Putamen (tissue), 1 donor: Measurements from ENCODE around the gene ANGPTL2.

ENCODE experiments used
- DNase-seq: peaks from one replicate; pipeline ENCODE4 v3.0.0-alpha.2; 2016; ENCODE audit warnings: low spot score

Gene ANGPTL2

DNA sequence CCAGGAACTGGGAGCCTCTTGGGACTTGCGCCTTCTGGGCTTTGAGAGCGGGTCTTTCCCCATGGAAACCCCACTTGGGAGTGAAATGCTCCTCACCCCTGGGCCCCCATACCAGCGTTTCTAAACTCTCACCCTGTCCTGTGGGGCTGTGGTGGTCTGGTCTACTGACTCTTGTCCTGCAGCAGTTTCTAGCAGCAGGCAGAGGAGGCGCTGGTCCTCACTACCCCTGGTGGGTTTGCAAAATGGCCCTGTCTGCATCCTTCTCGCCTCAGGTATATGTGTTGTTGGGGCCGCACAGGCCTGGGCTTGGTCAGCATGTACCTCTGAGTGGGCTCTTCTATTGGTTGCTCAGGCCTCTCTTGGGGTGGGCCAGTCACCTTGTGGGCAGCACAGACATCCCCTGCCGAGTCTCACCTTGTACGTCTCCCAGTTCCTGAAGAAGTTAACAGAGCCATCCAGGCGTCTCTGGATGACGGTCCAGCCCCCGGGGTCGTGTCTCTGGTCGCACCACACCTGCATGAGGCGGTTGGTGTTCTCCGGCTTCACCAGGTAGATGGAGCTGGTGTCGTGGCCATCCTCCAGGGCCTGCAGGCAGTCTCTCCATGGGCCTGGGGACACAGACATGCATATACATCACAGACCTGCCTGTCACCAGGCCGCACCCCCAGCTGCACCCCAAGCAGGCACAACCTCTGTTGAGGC is 29.0 kb downstream of the ANGPTL2 start:
- no peak for DNase-seq

DNA sequence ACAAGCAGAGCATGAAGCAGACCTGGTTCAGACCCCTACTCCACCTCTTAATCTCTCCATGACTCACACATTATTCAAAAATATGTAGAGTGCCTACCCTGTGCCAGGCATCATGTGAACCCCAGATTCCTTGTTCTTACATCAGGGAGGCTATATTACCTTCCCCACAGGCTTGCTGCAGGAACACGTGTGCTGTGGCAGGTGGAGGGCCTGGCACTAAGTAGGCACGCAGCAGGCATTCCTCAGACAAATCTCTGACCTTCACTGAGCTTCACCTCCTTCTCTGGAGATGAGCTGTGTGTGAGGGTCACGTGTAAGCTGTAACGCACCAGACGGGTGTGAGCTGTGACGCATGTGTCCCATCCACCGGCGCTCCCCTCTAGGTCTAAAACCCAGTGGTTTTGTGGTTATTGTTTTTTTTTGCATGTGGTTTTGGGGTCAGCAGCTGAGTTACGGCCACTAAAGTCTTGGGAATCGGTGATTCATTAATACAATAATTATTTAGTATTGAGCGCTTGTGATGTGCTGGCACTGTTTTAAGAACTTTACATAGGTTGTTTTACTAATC is 30.3 kb downstream of the ANGPTL2 start:
- DNase-seq: no peak

DNA sequence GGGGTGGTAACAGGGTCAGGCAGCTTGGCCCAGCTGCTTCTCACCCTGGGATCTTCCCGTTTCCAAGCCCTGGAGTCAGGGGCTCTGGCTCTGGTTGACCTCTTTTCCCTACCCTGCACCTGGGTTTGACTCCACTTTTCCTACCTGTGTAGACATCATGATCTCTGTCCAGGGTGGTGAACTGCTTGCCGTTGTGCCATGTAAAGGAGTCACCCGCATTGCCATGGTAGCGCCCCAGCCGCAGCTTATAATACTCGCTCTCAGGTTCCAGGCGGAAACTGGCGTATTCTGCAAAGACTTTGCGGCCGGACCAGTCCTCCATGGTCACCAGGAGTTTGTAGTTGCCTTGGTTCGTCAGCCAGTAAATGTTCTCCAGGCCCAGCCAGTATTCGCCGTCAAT is 30.9 kb downstream of the ANGPTL2 start:
- DNase-seq: no peak

DNA sequence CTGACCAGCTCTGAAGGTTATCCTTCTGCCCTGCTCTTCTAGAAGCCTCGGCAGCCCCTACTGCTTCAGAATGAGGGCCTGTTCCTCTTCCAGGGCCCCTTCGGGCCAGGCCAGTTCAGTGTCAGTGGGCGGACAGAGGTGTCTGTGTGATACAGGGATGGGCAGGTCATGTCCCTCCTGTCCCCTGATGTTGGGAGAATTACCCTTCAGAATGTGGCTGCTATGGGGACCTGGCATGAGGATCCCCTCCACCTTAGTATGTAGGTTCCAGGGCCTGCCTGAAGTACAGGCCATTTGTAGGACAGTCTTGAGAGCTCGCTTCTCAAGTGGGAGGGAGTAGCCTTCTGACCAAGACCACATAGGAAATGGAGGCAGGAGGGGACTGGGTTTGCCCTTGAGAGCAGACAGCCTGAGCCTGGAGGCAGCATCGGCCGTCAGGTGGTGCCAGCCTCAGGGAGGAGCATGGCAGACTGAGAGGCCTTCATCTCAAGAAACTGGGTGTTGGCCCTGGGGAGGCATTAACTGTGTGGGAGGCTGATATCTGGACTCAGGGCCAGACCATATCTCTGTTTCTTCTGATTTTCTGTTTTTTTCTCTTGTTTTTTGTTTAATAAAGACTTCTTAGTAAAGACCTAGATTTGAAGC is 32.0 kb downstream of the ANGPTL2 start:
- no peak for DNase-seq

DNA sequence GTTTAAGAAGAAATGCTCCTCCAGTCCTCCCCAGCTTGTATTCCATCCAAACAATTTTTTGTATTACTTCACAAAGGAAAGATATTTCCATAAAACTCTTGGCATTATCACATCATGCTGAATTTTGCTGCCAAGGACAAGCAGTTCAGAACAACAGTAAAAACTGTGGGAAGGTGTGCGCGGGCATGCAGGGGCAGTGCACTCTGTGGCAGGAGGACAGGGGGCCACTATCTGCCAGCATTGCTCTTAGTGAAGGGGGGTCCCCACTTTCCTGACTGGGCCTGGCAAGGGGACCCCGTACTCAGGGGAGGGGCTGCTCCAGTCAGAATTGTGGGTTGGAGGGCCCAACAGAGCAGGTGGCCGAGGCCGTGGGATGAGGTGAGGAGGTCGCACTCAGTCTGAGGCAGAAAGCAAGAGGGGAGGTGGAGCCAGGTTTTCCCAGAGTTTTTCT is 32.8 kb downstream of the ANGPTL2 start:
- no peak for DNase-seq

DNA sequence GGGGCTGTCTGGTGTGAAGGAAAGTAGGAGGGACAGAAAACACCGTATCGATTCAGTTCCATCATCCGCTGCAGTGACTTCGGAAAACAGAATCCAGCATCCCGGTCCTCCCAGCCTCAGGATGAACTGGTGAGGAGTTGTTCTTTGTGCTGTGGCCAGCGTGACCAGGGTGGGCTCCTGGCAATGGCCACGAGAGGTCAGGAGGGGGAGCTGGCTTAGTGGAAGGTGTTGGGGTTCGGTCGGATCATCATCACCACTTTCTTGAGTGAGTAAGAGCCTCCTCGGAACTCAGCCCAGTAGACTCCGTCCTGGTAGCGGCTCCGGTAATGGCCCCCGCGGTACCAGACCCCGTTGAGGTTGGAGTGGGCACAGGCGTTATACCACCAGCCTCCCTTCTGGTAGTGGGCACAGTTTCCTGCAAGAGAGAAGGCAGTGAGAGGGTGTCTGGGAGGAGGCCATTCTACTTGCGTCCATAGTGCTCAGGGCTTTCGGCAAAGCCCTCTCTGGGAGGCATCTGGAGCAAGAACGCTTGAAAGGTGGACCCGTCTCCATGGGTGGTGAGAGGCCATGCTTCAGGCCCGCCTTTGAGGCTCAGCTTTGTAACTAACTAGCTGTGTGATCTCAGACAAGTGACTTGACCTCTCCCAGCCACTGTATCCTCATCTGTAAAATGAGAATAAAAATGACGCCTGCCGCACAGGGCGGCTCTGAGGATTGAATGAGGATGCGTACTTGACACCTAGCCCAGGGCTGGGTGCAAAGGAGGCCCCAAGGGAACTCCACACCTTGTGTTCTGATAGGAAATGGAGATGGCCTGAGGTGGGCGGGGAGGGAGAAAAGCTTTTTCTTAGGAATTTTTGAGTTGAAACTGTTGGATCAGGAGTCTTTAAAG is 33.5 kb downstream of the ANGPTL2 start:
- no peak for DNase-seq

DNA sequence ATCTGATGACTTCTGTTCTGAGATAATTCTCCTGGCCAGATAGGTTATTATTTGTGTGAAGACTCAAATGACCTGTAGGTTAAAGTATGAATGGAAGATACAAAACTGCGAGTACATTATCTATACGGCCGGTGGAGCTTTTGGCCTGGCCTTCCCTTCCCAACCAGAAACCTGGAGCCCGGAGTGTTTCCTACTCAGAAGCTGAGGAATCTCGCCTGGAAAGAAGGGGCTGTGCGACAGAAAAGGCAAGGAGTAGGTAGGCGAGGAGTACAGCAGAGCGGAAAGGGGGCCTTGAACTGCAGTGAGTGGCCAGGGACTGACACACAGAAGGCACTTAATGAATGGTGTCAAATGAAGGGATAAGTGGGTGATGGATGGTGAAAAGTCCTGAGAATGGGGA is 34.6 kb downstream of the ANGPTL2 start:
- no peak for DNase-seq

DNA sequence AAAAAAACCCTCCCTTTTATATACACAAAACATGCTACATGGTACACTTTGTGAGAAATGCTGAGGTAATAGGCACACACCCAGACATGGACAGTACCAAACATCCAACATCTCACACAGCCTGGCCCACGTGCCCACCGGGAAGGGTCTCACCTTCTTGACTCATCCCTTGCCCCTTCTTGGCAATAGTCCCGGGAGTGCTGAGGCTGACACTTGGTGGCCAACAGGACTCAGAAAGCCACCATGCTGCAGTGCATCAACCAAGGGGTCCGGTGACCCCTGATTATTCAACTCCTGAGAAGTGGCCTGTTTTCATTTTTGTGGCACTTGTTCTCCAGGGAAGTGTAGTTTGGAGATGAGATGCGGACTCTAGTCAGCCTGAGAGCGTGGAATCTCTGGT is 35.0 kb downstream of the ANGPTL2 start:
- DNase-seq: no peak

DNA sequence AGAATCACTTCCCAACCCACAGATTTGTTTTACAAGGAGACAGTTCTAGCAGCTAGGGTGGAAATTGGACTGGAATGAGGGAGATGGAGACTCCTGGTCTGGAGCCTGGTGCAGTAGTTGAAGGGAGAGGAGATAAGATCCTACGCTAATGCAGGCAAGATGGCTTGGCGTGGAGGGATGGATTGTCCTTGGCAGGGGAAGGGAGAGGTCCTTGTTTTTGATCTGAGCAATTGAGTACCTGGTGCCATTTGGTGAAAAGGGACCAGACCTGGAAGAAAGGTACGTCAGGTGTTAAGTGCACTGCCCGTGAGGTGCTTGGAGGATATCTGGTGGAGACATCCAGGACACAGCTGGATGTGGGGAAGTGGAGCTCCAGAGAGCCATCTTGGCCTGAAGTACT is 35.7 kb downstream of the ANGPTL2 start:
- DNase-seq: no peak

DNA sequence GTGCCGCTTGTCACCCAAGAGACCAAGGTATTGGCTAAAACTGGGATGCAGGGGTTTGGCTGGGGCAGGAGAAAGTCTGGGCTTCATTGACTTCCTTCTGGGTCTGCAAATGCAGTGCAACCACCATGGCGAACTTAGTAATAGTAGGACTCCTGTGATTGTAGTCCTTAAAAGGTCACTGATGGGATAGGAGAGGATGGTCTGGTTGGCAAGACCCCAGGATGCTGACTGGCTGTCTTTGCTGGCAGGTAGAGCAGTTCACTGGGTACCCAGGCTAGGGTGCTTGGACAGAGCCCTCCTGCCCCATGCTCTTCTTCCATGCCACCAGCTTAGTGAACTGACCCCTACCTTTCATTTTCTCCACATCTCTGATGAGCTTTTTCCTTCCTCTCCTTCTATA is 37.2 kb downstream of the ANGPTL2 start:
- no peak for DNase-seq

DNA sequence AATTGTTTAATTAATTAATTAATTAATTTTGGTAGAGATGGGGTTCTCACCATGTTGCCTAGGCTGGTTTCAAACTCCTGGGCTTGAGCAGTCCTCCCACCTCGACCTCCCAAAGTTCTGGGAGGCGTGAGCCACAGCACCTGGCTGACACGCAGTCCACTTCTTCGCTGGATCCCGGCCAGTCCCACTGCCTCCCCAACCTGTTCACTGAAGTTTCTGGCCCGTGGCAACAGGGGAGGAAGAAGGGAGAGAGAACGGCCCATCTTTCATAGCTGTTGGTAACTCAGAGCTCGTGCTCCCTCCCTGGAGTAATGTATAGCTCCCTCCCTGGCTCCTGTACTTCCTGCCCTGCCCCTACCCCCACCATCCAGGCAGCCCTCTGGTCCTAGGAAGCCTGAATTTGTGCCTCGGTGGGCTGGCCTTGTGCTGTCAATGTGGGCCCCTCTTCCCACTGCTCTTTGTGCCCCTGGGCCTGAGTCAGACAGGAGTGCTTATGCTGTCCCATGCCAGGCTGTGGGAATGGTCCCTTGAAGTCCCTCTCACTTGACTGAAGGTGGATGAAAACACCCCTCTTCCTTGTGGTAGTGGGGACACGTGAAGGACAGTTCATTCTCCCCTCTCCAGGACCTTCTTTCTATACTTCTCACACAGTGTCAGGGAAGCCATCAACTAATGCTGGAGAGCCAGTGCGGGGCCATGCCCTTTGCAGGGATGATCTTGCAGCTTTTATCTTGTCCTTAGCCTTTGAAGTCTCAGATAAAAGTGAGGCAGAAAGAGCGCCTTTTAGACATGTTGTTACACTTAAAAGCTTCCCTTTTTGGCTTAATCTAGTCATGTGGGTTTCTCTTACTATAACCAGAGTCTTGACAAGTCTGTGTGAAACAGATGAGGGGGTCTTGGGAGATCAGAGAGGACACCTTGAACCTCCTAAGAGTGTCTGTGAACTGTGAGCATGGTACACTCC is 38.1 kb downstream of the ANGPTL2 start:
- no peak for DNase-seq

DNA sequence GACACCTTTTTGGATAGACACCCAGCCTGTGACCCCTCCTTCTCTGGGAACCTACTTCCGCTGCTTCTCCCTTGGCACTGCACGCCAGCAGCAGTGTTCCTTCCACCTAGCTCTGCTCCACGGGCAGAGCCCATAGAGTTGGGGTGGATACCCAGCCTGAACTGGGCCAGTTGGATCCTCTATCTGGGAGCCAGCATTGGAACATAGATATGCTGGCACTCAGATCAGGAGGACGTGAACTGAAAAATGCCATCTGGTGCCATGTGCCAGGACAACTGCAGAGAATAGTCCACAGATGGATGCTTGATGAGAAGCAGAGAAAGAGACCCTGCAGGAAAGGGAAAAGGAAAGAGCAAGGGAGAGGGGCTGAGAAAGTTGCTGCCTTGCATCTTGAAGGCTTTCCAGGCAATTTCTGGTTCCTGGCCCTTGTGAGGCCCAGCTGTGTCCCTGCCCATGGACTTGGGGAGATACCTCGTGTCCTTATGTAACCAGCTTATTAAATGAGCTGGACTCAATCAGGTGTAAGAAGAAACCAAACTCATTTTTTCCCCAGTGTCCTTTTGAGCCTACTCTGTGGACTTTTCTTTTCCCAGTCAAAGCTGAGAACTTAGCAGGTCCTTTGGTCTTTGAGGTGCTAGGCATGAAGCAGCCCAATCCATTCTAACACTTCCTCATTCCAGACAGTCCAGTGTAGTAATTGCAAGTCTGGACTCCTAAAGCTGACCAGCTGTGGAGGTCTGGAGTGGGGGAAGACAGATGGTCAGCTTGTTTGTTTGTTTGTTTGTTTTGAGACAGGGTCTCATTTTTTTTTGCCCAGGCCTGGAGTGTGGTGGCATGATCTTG is 39.1 kb downstream of the ANGPTL2 start:
- no peak for DNase-seq

DNA sequence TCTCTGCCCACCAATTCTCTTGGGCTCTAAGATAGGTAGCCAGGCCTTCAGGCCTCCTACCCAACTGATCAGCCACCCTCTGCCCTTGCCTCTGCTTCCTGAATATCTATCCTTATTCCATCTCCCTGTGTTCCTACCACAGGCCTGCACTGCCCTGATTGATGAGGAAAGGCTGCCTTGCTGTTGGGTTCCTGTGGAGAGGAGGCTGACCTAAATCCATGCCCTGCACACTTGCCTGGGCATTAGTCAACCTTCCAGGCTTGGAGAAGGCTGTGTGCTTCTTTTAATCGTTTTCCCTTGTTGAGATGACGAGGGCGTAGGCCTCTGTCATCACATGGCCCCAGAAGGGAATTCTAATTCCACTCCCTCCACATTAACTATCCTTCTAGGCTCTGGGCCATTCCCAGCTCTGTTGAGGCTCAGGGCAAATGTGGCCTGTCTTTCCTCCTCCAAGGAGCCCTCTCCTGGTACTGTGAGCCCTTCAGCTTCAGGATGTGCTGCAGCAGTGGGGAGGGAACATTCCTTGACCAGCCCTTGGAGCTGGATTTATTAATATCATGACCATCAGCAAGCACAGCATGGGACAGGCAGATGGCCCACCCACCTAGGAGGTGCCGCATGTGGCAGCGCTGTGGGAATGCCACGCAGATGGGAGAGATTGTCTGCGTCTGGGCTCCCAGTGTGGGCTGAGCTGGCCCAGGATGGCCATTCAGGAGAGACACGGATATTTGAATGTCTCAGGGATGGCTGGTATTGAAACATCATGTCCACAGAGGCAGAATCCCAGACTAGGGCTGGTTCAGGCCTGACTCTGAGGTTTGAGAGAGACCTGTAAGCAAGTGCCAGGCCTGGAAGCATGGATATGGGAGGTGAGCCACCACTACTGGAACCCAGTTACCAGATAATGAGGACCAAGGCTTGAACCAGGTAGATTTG is 40.9 kb downstream of the ANGPTL2 start:
- DNase-seq: no peak

DNA sequence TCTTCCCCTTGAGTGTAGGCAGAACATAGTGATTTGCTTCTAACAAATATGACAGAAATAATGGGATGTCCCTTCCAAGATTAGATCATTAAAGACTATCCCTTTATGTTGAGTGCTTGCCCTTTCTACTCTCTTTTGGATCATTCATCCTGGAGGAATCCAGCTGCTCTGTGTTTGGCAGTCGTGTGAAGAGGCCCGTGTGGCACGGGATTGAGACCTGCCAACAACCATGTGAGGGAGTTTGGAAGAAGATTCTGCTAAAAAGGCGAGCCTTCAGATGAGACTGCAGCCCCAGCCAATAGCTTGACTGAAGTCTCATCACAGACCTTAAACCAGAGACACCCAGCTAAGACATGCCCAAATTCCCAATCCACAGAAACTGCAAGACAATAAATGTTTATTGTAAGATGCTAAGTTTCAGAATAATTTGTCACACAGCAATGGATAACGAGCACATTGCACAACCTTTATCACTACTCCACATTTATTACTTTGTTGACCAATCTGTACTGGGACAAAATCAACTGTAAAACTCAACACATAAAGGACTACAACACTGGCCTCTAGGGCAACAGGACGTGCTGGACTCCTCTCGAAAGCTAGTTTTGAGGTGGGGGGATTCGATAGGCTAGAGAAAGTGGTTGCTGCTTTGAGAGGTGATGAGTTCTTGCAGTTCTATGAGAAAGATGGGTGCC is 42.8 kb downstream of the ANGPTL2 start:
- no peak for DNase-seq

DNA sequence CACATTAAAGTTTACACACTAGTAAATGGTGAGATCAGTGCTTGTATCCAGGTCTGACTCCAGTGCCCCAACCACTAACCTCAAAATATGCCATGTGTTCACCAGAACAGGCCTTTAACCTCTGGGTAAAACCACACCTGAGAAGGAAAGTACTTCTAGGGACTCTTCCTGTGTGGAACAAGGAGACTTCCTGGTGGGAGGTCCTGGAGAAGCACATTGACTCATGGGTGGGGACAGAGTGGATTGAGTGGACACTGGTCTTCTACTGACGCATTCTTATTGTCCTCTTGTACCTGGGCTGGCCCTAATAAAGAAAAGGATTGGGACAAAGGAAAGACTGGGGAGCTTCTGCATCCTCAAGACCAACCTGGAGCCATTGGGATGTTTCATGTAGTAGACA is 43.4 kb downstream of the ANGPTL2 start:
- DNase-seq: no peak

DNA sequence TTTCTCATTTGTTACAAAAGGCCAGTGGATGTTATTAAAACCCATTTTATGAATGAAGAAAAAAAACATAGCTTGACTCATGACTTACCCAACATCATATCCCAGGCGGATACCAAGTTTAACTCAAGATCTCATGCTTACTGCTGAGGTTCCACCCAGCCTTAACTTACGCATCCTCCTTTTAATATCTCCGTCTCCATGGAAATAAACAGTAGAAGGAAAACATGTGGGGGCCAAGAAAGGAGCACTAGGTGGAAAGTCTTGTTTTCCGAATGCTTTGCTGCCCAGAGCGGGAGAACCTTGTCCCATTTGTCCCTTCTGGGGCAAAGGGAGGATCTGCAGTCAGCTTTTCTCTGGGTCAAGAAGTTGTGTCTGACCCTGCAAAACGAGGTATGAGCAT is 44.1 kb downstream of the ANGPTL2 start:
- no peak for DNase-seq

DNA sequence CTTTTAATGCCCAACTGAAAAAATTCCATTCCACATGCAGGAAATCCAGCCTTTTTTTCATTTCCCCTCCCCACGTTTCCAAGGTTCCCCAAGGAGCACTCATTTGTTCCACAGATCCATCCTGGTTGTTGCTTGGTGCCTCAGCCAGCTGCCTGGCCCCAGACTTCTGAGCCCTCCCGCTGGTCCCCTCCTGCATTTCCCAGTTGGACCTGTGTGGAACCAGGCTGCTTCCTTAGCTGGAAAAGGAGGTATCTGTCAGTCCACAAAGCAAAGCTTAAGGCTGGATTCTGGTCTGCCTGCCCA is 44.8 kb downstream of the ANGPTL2 start:
- DNase-seq: no peak

DNA sequence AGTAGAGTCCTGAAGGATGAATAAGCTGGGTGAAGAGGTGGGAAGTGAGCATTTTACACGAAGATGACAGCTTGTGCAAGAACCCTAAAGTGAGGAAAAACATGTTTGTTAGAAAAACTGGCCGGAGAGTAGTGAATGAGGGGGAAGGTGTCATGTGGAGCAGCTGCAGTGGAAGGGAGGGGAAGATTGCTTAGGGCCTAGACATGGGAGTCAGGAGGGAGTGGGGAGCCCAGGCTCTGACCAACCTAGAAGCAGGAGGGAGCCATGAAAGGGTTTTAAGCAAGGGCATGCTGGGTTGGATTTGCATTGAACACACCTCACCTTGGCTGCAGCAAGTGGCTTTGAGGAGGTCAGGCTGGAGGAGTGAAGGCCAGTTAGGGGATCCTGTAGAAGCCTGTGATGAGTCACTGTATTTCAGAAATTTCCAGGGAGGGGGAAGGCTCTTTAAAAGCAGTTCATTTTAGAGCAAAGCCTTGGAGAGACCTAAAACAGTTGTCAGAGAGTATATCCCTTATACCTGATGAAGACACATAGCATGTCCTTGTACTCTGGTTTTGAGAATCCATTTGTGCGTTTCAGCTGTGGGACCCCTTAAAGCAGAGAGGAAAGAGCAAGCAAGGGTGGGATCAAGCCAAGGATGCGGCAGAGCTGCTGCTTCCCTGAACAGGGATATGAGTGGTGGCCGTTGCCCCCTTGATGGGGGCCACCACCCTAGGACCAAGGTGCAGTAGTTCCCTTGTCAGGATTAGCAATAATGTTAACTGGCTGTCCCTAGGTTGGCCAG is 45.4 kb downstream of the ANGPTL2 start:
- DNase-seq: no peak
